GM18511 (cell line): Measurements from ENCODE around the gene FHIT.
A peak's percentile ranks its signal among the peaks of the same experiment; 100 is the strongest.
"Not testable (repeated sequence)": the region's sequence is repeated elsewhere in the genome, so short reads cannot be mapped to it uniquely, and the experiment has no call there.

Experiments
- ATAC-seq: cut with Tn5 transposase; IDR thresholded peaks from one replicate; pipeline ENCODE4 v1.9.1; 2021; ENCODE audit warnings: mild to moderate bottlenecking, moderate library complexity; ENCODE audit not compliant: unreplicated experiment

Gene FHIT

DNA sequence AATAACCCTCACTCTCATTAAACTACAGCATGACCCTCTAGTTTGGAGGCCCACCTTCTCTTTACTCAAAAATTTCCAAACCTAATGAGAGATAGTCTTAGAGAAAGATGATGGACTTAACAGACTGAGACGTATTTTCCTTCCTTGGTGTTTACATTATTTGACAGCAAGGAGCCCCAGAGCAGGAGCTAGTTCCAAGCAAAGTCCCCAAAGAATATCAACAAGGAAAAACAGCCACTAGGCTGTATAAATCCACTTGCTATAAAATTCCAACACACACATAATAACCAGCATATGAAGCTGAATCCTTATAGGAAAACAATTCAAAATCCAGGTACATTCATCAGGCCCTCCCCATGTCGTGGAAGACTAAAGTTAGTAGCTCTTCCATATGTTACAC lies 660.0 kb downstream of the FHIT start:
- ATAC-seq: no peak

DNA sequence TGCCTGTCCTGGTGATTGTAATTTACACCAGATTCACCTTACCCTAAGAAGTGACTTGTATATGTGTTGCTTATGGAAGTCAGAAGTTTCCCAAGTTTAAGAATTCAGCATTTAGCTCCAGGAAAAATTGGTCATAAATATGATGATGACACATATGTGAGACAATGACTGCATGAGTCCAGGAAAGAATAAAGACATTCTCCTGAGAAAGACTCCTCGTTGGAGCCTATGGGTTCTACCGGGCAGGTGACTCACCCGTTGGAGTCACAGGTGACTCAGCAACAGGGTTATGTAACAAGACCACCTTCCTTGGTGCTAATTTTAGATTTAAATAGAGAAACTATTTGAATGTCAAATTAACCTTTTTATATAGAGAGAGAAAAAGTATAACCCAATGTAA lies 662.4 kb downstream of the FHIT start:
- ATAC-seq: no peak

DNA sequence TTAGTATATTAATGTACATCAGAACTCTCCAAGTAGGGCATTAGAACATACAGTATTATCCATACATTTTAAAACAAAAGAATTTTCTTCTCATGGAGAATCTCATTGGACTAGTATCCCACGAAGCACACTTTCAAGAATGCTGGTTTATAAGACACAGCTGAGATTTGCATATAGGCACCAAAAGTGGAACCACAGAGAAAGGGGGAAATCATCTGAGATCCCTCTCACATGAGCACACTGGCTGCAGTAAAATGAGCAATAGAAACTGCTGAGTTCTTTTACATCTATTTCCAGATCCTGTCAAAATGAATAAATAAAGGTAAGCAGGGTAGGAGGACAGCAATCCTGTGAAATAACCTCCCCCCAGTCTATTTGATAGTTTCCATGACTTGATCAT lies 665.3 kb downstream of the FHIT start:
- ATAC-seq: peak; percentile 54

DNA sequence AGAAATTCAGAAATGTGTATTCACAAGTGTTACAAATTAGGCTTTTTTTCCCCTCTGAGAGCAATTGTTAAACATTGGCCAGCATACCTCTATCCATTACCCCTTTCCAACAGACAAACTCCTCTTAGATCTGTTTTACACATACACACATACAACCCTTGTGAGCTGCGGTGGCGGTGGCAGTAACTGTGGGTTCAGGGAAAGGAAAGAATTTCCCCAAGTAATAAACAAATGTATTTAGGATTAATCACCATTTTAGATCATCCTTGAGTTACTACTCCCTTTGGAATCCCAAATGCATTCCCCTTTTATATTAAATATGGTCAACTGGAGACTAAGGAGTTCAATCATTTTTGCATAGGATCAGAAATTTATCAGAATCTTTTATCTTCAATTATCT lies 667.0 kb downstream of the FHIT start:
- no peak for ATAC-seq

DNA sequence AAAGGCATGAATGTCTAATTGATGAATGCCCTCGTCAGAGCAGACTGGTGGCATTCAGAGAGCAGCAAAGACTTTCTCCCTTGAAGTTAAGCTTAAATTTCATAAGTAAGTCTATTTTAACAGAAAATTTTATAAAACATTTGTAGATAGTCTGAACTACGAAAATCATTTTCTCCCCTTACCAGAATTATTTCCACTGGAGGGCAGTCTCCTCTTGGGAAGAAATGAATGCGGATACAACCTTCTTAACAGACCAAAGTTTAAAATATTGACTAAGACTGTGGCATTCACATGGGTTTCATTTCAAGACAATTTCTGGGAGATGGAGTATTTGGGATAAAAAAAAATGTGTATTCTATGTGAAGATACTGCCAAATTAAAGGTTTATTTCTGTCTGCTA lies 669.0 kb downstream of the FHIT start:
- ATAC-seq: no peak

DNA sequence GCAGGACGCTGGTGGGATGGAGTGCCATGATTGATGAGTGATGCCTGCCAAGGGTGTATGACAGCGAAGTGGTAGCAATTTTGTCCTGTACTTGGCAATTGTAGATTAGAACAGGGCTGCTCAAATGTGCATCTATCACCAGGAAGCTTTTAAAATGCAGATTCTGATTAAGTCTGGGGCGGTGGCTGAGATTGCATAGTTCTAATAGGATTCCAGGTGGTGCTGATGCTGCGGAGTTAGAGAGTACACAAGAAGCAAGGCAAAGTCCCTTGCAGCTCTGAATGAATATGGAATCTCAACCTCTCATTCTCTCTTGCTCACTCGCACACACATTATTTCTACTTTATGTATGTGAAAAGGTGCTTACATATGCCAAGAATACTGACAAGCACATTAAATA lies 670.4 kb downstream of the FHIT start:
- no peak for ATAC-seq

DNA sequence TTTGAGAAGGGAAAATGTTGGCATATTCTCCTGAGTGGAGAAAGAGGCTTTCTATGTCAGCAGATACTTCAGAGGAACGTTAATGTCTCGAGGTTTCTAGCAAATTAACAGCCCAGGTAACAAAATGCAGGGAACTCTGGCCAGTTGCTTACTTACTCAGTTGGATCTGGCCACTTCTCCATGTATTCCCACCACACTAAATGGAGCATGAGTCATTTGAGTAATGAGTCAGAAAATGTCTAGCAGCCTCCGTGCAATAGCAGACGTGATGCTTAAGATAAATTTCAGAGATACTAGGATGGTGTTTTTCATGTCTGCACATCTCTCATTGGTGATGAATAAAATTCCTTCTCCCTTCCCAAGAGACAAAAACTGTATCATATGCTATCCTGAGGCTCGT lies 671.5 kb downstream of the FHIT start:
- no peak for ATAC-seq

DNA sequence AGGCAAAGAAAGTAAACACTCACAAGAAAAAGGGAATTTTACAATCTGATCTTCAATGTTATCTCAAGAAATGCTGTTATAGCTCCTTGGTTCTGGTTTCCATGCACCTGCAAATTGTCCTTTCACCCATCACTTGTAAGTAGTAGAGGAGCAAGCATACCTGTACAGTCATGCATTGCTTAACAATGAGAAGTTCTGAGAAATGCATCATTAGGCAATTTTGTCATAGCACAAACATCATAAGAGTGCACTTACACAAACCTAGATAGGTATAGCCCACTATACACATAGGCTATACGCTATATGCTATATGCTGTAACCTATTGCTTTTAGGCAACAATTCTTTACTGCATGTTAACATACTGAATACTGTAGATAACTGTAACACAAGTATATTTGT lies 672.3 kb downstream of the FHIT start:
- ATAC-seq: no peak

DNA sequence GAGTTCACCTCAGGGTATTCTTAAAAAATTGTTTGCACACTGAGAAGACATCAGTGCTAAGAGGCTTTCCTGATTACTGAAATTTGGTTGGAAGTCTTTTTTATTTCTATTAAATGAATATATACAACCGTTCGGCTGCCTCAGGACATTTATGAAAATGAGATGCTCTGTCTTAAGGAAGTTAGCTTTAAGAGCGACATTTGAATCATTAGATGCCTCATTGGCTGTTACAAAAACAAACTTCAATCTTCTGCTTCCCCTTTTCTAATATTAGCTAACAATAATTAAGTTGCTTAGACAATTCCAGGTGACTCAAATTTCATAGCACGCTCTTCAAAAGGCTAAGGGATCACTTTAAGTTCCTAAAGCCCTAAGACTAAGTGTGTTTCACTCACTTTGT lies 673.7 kb downstream of the FHIT start:
- ATAC-seq: no peak

DNA sequence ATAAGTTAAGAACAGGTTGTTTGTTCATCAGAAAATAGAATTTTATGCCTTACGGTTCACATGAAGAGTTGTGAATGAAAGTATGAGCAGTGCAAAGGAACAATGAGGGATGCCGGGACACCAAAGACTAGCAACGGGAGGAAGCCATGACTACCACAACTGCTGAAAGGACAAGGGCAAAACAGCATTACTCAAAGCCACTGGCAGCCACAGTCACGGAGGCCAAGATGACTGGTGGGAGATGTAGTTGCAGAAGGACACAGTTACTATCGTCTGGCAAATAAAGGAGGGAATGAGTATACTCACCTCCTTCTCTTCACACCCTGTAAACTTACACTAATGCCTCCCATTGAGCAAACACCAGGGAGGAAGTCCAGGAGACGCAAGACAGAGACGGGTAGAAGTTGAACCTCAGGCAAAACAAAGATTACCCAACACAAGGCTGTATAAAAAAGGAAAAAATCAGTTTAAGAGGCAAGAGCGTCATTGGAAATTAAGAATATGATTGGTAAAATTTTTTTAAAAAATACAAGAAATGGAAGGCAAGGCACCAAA lies 675.5 kb downstream of the FHIT start:
- no peak for ATAC-seq

DNA sequence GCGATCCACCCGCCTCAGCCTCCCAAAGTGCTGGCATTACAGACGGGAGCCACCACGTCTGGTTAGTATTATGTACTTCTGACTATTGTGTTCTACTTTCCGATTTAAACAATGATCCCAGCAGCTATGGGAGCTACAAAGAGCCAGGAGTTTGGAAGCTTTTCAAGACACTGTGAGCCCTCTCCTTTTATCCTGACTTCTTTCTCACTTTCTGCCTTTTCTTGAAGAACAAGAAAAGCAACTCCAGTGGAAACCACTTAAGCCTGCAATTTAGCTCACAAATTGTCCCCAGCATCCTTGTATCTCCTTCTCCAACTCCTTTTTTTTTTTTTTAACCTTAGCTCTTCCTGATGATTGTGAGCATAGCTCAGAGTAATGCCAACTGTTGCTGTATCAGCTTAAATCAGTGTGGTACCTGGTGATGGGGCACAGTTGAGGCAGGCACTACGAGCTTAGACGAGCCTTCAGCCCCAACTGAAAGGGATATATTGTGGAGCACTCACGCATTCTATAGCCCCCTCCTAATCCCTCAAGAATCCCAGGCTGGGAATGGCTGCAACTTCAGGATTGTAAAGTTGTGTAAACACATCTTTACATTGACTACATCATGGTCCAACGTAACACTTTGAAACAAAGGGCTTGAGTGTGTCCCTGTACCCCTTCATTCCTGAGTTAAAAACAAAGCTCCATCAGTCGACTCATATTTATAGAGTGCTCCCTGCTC lies 677.0 kb downstream of the FHIT start:
- ATAC-seq: no peak

DNA sequence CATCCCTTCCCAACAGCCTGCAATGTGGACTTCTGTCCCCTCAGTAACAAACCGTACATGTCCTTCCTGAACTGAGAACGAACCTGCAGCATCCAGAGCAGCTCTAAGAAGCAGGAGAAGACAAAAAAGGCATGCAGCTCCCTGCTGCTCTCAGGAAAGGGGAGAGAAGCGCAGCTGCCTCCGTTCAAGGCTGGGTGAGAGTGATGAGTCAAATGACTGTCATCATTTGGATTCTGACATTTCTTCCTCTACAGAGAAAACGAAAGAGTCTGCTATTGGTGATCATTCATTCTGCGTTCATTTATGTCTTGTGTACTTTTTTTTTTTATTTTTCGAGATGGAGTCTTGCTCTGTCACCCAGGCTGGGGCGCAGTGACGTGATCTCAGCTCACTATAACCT lies 677.8 kb downstream of the FHIT start:
- ATAC-seq: no peak

DNA sequence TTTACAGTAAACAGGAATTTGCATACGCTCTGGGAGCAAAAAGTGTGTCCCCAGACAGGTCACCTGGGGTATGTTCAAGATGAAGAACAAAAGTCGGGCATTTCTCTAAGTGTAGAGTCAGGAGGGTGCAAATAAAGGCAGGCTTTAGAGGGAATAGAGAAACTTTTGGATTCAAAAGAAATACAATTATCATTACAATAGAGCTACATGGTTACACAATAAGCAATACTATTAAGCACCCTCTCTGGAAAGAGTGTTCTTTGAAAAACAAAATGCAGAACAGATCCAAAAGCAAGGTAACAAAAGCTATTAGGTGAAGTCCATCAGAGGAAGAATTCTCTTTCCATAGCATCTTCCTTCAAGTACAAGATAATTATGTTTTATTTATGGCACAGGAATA lies 679.7 kb downstream of the FHIT start:
- ATAC-seq: no peak

DNA sequence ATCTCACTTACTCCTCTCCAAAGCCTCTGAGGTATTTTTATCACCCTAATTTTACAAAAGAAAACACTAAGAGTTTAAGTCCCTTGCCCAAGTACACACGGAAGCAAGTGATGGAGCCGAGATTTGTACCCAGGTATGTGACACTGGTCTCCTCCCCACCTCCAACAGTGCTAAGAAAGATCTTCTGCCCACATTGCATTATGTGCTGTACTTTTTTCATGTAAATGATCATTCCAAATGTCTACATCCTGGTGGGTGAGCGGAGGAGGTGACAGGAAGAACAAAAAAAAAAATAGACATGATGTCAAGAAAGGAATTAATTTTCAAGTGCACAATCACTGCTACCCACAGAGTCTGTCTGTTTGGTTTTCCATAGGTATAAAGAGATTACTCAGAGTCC lies 694.1 kb downstream of the FHIT start:
- no peak for ATAC-seq

DNA sequence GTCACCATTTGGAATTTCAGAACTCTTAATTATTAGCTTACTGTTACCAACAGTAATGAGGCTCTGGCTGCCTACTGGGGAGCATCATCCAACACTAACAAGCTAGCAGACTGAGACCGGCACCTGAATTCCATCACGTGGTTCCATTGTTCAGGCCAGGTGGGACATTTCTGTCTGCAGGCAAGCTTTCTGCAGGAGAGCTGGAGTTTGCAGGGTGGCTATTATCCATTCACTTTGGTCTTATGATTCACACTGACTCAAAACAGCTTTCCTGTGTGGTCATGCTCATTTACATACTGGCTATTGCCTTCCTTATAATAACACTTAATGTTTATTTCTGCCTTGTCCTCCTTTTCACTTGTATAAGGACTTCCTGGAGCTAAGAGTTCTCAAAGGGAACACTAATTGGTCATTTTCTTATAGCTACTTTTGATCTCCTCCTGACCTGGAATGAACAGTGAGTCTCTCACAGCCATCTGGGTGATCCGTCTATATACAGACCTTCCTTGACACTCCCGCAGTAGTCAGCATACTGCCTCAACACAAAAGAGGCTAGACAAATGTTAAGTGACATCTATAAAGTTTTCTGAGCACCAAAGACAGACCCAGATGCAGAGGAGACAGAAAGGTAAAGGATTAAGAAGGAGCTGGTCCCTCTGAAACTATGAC lies 695.4 kb downstream of the FHIT start:
- ATAC-seq: peak; percentile 98

DNA sequence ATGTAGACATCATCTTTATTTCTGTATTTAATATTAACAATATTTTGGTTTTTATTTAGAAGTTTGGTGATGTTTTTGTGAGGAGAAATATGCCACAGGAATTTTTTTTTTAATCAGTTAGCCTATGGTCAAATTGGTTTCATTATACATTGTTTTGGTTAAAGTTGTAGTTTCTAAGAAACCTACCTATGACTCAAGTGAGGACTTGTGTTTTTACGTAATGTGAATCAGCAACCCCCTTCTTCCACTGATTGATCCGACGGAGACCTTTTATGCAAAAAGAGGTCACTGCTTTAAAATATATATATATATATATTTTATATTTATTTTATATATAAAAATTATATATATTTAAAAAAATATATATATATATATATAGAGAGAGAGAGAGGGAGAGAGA lies 698.1 kb downstream of the FHIT start:
- no peak for ATAC-seq

DNA sequence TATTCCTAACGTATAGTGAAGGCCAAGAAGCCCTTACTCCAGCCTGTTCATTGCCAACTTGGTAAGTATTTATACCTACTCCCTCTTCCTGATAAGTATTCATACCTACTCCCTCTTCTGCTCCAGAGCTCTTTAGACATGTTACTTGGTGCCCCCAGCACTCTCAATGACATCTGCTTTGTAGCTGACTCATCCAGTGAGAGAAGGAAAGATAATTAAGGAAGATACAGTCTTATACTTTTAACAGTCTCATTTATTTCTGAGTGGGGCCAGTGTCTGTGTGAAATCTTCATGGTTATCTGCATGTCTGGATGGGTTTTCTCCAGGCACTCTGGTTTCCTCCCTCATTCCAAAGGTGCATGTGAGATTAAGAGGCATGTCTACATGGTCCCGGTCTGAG lies 698.7 kb downstream of the FHIT start:
- ATAC-seq: no peak

DNA sequence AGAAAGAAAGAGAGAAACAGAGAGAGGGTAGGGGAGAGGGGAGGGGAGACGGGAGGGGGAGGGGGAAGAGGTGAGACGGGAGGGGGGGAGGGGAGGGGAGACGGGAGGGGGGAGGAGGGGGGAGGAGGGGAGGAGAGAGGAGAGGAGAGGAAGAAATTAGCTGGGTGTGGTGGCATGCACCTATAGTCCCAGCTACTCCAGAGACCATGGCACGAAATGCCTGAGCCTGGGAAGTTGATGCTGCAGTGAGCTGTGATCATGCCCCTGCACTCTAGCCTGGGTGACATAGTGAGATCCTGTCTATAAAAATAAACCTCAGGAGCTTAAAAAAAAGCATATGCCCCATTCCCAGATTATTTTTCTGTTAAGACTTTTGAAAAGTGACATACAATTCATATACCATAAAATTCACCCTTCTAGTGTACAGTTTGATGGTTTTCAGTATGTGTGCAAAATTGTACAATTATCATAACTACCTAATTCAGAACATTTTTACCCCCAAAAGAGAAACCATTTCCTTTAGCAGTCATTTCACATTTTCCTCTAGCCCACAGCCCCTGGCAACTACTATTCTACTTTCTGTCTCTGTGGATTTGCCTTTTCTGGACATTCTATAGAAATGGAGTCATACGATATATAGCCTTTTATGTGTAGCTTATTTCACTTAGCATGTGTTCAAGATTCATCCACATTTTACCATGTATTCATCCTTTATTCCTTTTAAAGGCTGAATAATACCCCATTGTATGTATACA lies 699.6 kb downstream of the FHIT start:
- ATAC-seq: no peak

DNA sequence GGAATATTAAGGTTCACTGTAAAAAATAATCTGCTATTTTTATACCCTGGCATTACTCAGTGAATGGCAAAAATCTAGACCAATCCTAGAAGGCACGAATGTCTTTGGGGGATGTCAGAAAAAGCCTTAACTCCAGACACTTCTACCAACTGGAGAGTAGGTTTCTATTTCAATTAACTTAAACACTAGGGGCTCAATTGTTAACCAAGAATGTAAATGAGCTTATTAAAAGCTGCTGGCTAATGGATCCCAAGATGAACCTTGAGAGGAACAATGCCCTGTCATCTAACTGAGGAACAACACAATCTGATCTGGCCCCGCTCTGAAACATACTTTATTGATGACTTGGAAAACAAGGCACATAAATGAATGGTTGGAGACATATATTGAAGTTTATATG lies 701.4 kb downstream of the FHIT start:
- ATAC-seq: no peak

DNA sequence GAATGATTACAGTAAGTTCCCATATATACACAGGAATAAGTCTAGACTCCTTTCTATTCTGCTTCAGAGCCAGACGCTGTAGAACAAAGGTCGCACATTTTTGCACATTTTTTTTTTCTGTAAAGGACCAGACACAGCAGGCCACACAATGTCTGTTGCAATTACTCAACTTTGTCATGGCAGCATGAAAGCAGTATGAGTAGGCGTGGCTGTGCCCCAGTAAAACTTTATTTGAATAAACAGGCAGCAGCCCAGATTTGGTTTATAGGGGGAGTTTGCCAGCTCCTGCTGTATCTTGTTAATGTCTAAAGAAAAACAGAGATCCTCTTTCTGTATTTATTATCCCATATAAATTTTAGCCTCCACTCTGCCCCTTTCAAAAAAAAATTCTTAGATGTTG lies 708.3 kb downstream of the FHIT start:
- ATAC-seq: no peak

DNA sequence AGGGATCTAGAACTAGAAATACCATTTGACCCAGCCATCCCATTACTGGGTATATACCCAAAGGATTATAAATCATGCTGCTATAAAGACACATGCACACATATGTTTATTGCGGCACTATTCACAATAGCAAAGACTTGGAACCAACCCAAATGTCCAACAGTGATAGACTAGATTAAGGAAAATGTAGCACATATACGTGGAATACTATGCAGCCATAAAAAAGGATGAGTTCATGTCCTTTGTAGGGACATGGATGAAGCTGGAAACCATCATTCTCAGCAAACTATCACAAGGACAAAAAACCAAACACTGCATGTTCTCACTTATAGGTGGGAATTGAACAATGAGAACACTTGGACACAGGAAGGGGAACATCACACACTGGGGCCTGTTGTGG lies 711.9 kb downstream of the FHIT start:
- ATAC-seq: not testable (repeated sequence)

DNA sequence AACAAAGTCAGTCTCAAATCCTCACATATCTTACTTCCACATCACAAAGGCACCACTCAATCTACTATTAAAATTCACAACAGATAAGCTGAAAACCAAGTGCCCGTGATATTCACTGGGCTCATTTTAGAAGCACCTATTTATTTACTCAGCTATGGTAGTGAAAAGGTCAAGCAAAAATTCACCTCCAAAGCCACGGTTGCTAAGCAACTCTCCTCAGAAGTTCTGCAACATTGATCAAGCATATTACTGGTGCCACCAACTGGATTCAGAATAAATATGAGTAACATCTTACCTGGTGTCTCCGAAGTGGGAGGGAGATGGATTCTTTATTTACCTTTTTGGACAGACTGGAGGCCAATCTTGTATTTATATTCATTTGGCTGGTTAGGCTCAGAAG lies 714.8 kb downstream of the FHIT start:
- peak; percentile 94 for ATAC-seq
